ENCODE data around the gene PRLR.
A peak's percentile ranks its signal among the peaks of the same experiment; 100 is the strongest.

Gene PRLR

DNA sequence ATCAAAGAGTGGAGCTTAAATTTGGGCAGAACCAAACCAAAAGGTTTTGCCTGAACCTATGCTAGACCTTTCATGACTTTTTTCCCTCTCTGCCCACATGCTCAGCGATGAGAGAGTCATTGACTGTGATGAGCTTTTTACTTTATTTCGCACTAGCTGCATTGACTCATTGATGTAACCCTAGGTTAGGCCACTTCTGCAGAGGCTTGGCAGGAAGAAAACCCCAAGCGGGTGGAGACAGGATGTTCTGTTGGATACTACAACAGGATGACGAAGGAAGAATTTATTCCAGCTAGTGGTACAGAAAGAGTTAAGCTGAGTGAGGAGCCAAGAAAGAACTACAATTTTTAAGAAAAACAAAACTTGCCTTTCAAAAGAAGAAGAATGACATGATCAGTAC lies 201.0 kb downstream of the PRLR start:
- peak; percentile 48 to 58 (median 55) for DNase-seq

DNA sequence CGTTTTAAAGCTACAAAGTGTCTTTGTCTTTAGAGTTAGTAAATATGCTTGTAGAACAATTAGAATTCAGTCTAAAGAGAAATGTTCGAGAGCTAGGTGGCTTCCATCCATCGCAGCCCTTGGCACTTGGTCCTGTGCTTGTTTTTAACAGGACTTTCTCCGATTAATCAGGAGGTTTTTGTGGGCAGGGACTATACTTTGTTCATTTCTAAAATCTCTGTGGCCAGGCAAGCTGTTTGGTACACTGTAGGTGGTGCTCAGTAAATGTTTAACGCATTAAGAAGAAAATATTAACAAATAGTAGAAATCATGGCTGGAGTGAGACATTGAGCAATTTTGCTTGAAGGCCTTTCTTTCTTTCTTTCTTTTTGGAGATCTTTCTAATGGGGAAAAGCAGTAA lies 203.3 kb downstream of the PRLR start:
- no peak for DNase-seq

DNA sequence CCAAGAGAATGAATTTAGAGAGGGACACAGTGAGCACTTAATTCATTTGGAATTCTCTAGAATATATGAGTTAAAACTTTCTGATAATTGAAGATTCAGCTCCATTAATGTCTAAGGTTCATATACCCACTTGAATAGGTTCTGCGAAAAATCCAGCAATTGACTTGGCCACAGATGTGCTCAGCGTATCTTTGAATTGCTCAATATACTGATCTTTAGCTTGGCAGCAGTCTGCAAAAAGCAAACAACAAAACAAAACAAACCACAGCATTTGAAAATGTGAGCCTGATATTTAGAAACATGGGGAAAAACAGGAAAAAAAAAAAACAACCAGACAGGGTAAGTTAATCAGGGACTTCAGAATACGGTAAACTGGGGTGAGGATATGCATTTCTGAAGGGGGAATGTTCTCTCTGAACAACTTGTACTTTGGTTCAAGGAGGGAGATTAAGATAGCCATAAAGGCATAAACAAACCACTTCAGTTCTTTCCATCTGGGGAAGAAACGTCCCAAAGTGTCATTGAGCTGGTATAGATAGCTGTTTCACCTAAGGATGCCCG lies 203.9 kb downstream of the PRLR start:
- no peak for DNase-seq

DNA sequence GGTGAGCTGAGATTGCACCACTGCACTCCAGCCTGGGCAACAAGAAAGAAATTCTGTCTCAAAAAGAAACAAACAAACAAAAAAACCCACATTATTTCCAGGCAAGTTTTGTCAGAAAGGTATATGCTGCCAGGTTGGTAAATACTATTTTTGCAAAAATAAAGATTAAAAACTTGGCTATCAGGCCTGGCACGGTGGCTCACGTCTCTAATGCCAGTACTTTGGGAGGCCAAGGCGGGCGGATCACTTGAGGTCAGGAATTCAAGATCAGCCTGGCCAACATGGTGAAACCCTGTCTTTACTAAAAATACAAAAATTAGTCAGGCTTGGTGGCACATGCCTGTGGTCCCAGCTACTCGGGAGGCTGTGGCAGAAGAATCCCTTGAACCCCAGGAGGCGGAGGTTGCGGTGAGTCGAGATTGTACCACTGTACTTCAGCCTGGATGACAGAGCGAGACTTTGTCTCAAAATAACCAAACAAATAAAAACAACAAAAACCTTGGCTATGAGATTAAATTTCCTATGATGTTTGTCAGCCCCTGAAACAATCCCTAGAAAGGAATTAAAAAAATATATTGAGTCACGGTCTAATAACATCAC lies 205.3 kb downstream of the PRLR start:
- DNase-seq, result no peak

DNA sequence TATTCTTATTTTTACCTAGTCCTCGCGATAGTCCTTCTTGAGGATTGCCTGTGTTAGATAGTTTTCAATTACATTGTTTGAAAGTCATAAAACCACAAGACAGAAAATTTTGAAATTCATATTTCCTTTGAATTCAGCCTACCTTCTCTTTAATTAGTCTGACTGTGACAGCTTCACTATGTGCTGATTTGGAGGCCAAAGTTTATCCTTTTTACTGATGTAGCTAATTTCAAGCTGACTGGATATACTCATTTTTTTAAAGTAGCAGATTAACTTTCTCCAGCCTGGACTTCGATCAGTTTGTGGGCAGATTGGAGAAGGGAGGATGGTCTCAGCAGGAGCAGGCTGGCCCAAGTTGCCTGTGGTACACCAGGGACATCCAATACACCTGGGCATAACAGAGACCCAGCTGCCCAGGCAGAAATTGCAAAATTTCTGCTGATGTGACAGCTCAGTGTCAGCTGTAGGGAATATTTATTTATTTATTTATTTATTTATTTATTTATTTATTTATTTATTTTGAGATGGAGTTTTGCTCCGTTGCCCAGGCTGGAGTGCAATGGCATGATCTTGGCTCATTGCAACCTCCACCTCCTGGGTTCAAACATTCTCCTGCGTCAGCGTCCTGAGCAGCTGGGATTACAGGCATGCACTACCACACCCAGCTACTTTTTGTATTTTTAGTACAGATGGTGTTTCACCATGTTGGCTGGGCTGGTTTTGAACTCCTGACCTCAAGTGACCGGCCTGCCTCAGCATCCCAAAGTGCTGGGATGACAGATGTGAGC lies 206.7 kb downstream of the PRLR start:
- DNase-seq, result no peak

DNA sequence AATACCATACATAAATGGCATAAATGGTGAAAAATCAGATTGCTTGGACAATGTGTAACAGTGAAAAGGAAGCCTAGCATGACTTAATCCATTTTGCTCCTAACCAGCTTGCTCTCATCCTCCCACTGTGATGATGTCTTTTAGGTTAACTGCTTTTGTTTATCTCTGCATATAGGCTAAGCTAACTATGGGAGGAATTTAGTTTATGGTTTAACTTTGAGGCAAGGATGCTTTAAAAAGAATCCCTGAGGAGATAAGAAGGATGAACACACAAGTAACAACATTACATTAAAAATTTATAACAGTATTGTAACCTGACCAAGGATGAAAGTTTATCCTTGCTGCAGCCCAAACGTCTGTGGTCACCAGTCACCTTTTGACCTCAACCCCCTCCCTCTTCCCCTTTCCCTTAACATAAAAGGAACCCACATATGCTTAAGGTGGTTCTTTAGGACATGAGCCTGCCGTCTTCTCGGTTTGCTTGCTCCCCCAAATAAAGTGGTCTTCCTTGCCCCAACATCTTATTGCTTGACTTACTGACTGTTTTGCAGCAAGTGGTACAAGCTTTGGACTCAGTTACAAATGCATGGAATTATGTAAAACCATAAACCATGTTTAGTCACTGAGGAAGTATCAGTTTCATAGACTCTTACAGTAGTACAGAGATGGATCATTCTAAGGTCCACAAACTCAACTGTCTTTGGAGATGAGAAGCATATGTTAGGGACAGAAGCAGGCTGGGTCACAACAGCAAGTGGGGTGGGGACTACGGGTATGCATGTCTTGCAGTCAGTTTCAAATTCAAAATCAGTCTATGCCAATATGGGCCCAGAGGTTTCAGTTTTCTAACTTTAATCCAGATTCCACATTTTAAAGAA lies 213.9 kb downstream of the PRLR start:
- no peak for DNase-seq

DNA sequence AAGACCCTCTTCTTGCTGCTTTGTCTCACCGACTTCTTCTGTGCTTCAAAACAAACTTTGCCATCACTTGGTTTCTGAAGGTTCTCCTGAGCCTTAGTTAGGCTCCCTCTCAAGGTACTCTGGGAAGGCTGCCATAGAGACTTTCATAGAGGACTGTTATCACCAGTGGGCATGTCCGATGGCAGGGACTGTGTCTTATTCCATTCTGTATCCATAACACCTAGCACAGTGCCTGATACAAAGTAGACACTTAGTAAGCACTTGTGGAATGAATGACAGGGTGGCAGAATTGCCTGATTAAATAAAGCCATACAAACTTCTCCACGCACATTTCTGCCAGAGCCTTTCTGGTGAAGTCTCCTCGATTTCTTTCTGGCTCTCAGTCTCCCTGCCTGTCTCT lies 215.2 kb downstream of the PRLR start:
- DNase-seq, result no peak

DNA sequence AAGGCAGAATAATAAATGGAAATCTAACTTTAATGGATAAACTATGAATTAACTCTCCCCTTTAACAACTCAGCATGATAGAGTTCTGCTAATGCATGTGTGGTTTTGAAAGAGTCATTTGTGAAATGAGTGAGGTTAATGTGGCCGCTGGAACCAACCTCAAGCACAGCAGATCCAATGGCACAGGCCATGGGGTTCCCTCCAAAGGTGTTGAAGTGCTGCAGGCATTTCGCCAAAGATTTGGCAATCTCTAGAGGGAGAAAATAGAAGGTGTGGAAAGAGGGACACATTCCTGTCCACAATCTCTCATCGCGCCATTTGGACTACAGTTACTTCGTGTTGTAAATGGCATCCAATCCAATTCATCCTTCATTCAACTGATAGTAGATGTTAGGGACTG lies 217.5 kb downstream of the PRLR start:
- no peak for DNase-seq

DNA sequence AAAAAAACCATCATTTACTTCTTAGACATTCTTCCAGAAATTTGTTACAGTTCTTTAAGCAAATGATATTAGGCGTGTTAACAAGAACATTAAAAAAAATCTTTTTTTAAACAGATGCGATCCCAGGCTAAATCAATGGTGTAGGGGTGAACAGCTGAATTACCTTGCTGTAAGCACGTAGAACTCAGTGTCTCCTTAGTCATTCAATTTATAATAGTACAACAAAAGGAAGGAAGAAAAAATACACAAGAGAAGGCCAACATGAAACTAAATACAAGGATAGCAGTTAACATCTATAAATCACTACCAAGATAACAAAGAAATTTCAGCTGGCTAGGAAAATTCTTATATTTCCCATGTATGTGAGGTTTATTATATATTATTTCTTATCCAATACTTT lies 217.9 kb downstream of the PRLR start:
- no peak for DNase-seq

DNA sequence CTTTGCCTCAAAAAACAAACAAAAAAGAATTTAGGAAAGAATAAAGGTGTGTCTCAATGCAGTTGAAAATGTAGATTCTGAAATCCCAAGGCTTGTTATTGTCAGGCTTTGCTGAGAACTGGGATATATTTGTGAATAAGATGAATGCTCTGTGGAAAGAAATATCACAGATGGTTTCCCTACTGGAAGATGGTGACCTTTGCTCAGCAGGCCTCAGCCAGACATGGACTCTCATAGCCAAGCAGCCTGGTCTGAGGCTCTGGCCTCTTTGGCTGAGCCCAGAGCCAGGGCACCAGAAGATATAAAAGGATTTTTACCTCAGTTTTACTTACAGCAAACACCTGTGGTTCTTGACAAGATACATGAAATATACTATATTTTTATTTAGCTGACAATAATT lies 219.6 kb downstream of the PRLR start:
- no peak for DNase-seq

DNA sequence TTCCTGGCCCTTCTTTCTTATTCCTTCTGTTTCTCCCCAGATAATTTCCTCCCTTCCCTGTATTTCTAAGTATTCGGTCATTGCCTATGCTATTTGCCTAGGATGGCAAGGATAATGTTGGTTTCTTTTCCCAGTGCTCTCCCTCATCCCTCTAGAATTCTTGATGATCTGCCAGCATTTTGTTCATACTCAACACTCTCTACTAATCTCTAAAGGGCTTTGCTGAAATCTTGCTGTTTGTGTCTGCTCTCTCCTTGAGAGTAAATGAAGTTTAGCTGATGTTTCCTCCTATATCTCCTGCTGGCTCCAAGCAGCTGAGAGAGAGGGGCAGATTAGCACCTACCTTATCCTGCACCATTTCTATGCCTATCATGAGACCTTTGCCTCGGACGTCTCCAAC lies 220.6 kb downstream of the PRLR start:
- DNase-seq, result no peak

DNA sequence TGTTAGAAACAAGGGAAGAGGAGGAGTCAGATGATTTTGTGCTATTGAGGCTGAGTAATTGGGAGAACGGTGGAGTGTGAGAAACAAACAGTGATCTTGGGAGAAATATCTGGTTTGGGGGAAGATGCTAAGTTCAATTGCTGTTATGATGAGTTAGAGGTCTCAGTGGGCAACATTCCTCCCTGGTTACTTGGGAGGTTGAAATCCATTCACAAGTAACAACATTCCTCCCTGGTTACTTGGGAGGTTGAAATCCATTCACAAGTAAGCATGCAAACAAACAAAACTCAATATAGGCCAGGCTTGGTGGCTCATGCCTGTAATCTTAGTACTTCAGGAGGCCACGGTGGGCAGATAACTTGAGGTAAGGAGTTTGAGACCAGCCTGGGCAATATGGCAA lies 221.3 kb downstream of the PRLR start:
- no peak for DNase-seq

DNA sequence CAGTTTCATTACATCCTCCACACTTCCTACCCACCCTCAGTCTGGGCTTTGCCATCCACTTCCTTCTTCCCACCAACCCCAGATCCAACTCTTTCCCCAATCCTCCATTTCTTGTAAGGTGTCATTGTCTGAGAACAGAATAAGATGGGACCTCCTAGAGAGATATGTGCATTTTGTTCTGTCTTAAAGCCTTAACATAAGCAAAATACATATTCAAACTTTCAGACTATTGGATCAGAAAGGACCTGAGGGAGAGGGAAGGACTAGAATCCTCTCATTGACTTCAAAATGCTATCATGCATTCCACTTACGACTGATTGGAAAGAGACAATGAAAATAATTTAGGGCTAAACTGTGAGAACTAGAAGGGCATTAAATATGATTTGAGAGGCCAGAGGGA lies 225.5 kb downstream of the PRLR start:
- DNase-seq, result no peak

DNA sequence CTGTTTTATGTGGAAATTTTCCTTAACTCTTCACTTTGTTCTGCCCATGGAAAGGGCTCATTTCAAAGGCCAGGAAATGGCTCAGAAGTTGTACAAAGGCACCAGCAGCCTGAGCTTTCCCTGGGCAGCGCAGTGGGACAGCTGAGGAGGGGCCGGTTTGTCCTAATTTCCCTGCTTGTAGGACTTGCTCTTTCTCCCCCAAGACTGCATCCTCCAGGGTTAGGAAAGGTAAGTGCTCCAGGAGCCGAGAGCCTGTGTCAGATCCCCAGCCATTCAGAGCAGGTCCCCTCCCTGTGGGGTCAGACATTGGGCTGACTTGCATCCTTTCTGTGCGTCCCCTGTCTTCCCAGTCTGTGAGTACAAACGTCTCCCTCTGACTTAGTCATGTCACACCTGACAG lies 226.1 kb downstream of the PRLR start:
- no peak for DNase-seq

DNA sequence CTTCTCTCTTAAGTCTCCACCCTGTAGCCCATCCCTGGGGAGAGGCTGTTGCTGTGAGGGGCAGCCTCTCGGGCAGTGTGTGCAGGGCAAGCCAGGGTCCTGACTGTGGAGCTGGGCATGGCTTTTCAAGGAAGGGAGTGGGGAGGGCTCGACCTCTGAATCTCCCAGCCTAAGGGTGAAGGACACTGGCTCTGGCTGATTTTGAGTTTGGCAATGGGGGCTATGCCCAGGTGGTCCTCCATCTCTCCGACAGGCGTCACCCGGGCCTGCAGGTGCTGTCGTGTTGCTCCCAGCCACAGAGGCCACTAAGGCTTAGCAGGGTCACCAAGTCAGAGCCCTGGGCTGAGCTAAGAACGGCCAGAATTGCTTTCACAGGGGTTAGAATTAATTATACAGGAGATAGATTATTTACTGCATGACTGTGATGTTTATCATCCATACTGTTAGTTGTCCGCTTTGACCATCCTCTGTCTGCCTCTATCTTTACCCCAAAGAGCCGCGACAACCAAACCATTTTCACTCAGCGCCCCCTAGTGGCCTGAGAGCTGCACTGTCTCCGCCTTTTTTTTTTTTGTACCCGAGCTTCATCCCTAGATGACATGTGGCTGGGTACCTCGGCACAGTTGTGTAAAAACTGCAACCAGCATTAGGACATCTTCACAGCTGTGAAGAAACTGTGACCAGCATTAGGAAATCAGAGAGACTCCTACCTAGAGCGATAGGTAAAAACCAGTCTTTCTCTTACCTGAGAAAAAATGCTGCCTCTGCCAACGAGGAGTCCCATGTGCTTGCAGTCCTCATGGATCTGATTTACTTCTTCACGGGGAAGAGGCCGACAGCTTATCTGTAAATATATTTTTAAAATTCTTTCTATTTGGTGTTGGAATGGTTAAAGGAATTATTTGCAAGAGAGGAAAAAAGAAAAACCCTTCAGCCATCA lies 227.0 kb downstream of the PRLR start:
- DNase-seq, result peak; percentile 54 to 78 (median 67)

DNA sequence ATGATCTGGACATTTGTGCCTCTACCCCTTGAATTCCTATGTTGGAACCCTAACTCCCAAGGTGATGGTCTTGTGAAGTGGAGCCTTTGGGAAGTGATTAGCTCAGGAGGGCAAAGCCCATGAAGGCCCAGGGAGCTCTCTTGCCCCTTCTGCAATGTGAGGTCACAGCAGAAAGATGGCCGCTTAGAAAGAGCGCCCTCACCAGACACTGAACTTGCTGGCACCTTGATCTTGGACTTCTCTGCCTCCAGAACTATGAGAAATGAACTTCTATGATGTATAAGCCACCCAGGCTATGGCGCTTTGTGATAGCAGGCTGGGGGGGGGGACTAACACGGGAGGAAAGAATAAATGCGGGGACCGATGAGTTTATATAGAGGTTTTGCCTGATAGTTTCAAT lies 227.8 kb downstream of the PRLR start:
- no peak for DNase-seq

DNA sequence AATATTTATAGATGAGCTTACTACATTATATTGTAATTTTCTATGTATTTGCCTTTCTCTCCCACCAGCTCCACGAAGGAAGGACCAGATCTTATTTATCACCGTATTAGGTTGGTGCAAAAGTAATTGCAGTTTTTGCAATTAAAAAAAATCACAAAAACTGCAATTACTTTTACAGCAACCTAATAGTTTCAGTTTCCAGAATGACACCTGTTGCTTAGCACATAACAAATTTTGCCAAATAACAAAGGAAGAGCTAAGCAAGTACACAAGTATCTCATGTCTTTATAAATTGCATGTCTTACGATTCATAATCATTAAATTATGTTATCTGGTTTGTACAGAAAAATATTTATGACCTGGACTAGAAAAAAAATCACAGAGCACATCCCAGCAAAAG lies 228.4 kb downstream of the PRLR start:
- DNase-seq, result no peak

All from suppressor macrophage treated with lipopolysaccharide for 1 hour (primary cell).